Measurements from ENCODE around the gene MRPS2. TPM values are rescaled to one million over a fixed set of nuclear protein-coding genes. Genes with fewer than 3 reads are reported as not detected.
"Not testable (repeated sequence)": the region's sequence is repeated elsewhere in the genome, so short reads cannot be mapped to it uniquely, and the experiment has no call there.

MRPS2 gene
- total and polyA plus RNA-seq, 2 donors (not counting 3 experiments of a cell fraction or from before 2014, with no cell fraction given) = 50.8 to 231 TPM

DNA sequence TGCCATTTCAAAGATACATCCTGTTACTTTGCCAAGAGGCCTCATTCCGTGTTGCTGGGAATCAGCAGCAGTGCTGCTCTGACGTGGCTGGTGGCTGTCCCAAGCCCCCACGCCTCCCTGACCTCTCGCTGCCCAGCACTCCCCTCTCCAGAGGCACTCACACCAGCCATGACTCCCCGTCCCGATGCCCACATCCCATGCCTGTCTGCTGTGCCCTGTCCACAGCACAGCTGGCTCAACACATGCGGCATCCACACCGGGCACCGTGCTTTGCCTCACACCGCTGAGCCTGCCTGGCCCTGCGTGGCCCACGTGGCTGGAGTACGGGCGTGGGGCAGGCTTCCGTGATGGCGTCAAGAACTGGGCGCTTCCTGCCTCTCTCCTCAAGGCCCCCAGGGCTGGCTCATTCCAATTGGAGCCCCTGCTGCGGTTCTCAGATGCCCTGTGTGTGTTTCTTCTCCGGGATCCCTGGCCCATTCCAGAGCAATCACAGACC, 12.9 kb downstream of the MRPS2 start:
- no peak overlapping the region for H3K9ac ChIP-seq (replicated peaks; ENCODE audit: extremely low read depth, insufficient read depth, low read length)
- no peak overlapping the region for H3K27ac ChIP-seq (ENCODE audit: insufficient read depth, low read depth, low read length)
- H3K36me3 ChIP-seq (ENCODE audit: control insufficient read depth in 2 of 2, extremely low read depth in 1 of 2, insufficient read depth in 2 of 2, low read length in 2 of 2) = no peaks in the 10 kb centered on the region
- intact Hi-C loops (cut with micrococcal nuclease) (no loop called here), dilution Hi-C loops (cut with MboI; ENCODE audit: extremely low pct_ligation_motif_present, low sequenced_read_pairs) (no loop called here)
- FAIRE-seq (no peak), DNase-seq (ENCODE audit: low read depth, low spot score) (no peak)
- H3K4me3 ChIP-seq (replicated peaks in 1 of 3; ENCODE audit: insufficient read depth in 1 of 3, low read depth in 1 of 3, low read length in 3 of 3) = no peak overlapping the region
- no peaks in the 10 kb centered on the region for H3K79me2 ChIP-seq (ENCODE audit: control insufficient read depth, insufficient read depth, low read length)
- H3K9me1 ChIP-seq (replicated peaks; ENCODE audit: control insufficient read depth, extremely low read depth, insufficient read depth, low read length) = no peaks in the 10 kb centered on the region
- peaks cover 13% of the 10 kb centered on the region for H3K4me1 ChIP-seq (ENCODE audit: control insufficient read depth, extremely low read depth, insufficient read depth, low read length)
- no peak overlapping the region for H3K4me2 ChIP-seq (ENCODE audit: insufficient read depth, low read length)
- TF ChIP-seq POLR2AphosphoS5 (IDR thresholded peaks at IDR 0.05; ENCODE audit: insufficient read depth, low read depth, low read length) = no peak
- TF ChIP-seq, protein P1, sequence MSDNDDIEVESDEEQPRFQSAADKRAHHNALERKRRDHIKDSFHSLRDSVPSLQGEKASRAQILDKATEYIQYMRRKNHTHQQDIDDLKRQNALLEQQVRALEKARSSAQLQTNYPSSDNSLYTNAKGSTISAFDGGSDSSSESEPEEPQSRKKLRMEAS (IDR thresholded peaks at IDR 0.05; ENCODE audit: insufficient read depth, insufficient read length) = no peak
- no peak for TF ChIP-seq EZH2 (IDR thresholded peaks at IDR 0.05; ENCODE audit: borderline replicate concordance, low read depth, low read length, severe bottlenecking)
- TF ChIP-seq, protein P2, sequence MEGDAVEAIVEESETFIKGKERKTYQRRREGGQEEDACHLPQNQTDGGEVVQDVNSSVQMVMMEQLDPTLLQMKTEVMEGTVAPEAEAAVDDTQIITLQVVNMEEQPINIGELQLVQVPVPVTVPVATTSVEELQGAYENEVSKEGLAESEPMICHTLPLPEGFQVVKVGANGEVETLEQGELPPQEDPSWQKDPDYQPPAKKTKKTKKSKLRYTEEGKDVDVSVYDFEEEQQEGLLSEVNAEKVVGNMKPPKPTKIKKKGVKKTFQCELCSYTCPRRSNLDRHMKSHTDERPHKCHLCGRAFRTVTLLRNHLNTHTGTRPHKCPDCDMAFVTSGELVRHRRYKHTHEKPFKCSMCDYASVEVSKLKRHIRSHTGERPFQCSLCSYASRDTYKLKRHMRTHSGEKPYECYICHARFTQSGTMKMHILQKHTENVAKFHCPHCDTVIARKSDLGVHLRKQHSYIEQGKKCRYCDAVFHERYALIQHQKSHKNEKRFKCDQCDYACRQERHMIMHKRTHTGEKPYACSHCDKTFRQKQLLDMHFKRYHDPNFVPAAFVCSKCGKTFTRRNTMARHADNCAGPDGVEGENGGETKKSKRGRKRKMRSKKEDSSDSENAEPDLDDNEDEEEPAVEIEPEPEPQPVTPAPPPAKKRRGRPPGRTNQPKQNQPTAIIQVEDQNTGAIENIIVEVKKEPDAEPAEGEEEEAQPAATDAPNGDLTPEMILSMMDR (IDR thresholded peaks at IDR 0.05; ENCODE audit: extremely low read depth in 1 of 2, insufficient read depth in 1 of 2, low read depth in 1 of 2, low read length in 2 of 2) = no peak
- no peak for TF ChIP-seq POLR2A (IDR thresholded peaks at IDR 0.05; ENCODE audit: low read depth, low read length)
- no peak for TF ChIP-seq JUN (IDR thresholded peaks at IDR 0.05; ENCODE audit: borderline replicate concordance, insufficient read depth, insufficient read length, low read depth)
- no peak for TF ChIP-seq FOS (IDR thresholded peaks at IDR 0.05; ENCODE audit: borderline replicate concordance, insufficient read depth, low read length)
- no peak for TF ChIP-seq GATA2 (IDR thresholded peaks at IDR 0.05; ENCODE audit: insufficient read depth, insufficient read length, low read depth, low read length)
- TF ChIP-seq MYC (IDR thresholded peaks at IDR 0.05; ENCODE audit: low read depth, low read length) = no peak
- no peaks in the 10 kb centered on the region for H4K20me1 ChIP-seq (replicated peaks; ENCODE audit: control insufficient read depth, extremely low read depth, insufficient read depth, low read length)
- CTCF ChIA-PET = interaction anchor here (1.0 kb wide), 1 partner anchor 9 kb away, joined by 5 read pairs; no protein-coding TSS in a partner anchor
- no TSS peak for BruUV-seq (replicated peaks)
- POLR2A ChIA-PET = no interaction called here
- H3K9me3 ChIP-seq (replicated peaks; ENCODE audit: control insufficient read depth, insufficient read depth, low read length) = no peaks in the 10 kb centered on the region
- H3K27me3 ChIP-seq (ENCODE audit: control insufficient read depth in 2 of 2, insufficient read depth in 2 of 2, low read length in 2 of 2) = no peaks in the 10 kb centered on the region
- no peak overlapping the region for H2AFZ ChIP-seq (ENCODE audit: low read depth, low read length)

DNA sequence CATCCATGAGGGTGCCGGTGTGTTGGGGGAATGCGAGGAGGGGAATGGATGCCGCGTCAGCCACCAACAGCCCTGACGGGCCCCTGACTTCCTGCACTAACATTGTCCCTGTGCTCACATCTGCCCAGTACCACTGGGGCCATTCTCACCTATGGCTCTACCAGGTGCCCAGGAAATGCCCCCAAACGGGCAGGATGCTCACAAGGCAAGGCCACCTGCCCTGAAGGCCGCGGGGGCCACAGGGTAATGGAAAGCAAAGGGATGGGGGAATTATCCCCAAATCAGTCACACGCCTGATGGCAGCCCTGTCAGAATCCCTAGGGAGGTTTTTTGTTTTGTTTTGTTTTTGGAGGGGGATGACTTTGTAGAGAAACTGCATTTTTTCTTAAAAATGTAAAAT, 13.4 kb downstream of the MRPS2 start:
- peaks cover 13% of the 10 kb centered on the region for H3K4me1 ChIP-seq (ENCODE audit: control insufficient read depth, extremely low read depth, insufficient read depth, low read length)
- H3K79me2 ChIP-seq (ENCODE audit: control insufficient read depth, insufficient read depth, low read length); H3K36me3 ChIP-seq (ENCODE audit: control insufficient read depth in 2 of 2, extremely low read depth in 1 of 2, insufficient read depth in 2 of 2, low read length in 2 of 2); H4K20me1 ChIP-seq (replicated peaks; ENCODE audit: control insufficient read depth, extremely low read depth, insufficient read depth, low read length); H3K9ac ChIP-seq (replicated peaks; ENCODE audit: extremely low read depth, insufficient read depth, low read length); H3K4me2 ChIP-seq (ENCODE audit: insufficient read depth, low read length); dilution Hi-C loops (cut with MboI; ENCODE audit: extremely low pct_ligation_motif_present, low sequenced_read_pairs); POLR2A ChIA-PET; H3K9me3 ChIP-seq (replicated peaks; ENCODE audit: control insufficient read depth, insufficient read depth, low read length); intact Hi-C loops (cut with micrococcal nuclease); BruUV-seq (replicated peaks); CTCF ChIA-PET; H3K27ac ChIP-seq (ENCODE audit: insufficient read depth, low read depth, low read length); H2AFZ ChIP-seq (ENCODE audit: low read depth, low read length); H3K9me1 ChIP-seq (replicated peaks; ENCODE audit: control insufficient read depth, extremely low read depth, insufficient read depth, low read length); FAIRE-seq; H3K27me3 ChIP-seq (ENCODE audit: control insufficient read depth in 2 of 2, insufficient read depth in 2 of 2, low read length in 2 of 2); DNase-seq (ENCODE audit: low read depth, low spot score); H3K4me3 ChIP-seq (replicated peaks in 1 of 3; ENCODE audit: insufficient read depth in 1 of 3, low read depth in 1 of 3, low read length in 3 of 3): not testable (repeated sequence)

All from endothelial cell of umbilical vein (primary cell).